Stimulated activated CD4-positive, alpha-beta T cell treated with anti-CD3 and anti-CD28 coated beads, Interleukin-1b, Interleukin-23, amount 100 ng/mL, for 1 hour (primary cell): ENCODE results near the gene WDR36.

Experiments used
- DNase-seq, 2 donors: peaks; one replicate each; pipeline ENCODE4 v3.0.0-alpha.2; 2020; ENCODE audit warnings: low read depth in 2 of 2

Gene WDR36

DNA sequence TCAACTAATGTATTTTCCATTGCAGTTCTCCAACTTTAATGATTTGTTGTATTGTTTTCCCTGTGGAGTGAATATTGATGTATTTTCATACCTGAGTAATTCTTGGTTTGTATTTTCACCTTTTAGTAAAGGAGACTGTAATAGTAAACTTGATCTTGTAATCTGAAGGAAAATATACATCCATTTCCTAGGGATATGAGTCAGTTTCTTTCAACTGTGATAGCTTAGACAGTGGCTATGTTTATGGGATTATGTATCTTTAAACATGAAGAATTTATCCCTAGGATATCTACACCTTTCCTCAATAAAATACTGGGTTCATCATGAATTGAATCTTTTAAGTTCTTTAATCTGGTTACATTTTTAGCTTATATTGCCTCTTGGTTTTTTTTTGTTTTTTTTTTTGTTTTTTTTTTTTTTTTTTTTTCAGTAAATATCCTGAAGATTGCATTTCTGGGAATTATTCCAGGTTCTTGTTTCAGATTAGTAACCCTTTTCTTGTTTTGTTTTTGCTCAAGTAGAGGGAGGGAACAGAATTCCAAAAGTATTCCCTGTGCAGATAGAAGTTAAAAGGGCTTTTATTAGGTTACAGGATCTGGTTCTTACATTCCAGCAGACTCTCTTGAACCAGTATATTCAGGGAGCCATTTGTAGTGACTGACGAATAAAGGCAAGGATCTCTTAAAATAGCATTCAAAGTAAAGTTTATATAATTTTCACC, 7.1 kb downstream of the WDR36 start:
- no peak for DNase-seq

- no peak for DNase-seq
These were observed 14.3 kb downstream of the WDR36 start for GRCh38 chr5:111106320-111106948.

- DNase-seq = no peak
These were observed 15.2 kb downstream of the WDR36 start for GRCh38 chr5:111107371-111107770.

GRCh38 chr5:111111956-111112355, 19.8 kb downstream of the WDR36 start:
- no peak for DNase-seq

DNA sequence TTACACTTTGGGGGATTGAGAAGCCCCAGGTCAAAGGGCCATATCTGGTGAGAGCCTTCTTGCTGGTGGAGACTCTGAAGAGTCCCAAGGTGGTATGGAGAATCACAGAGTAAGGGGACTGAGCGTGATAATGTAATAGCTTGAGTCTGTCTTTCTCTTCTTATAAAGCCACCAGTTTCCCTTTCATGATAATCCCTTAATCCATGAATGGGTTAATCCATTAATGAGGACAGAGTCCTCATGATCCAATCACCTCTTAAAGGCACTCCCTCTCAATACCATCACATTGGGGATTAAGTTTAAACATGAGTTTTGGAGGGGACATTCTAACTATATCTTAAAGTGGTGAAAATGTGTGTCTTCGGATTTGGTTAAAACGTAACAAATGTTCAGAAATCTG, 21.5 kb downstream of the WDR36 start:
- DNase-seq = no peak

- no peak for DNase-seq
These were observed 23.1 kb downstream of the WDR36 start for GRCh38 chr5:111115229-111115628.

DNA sequence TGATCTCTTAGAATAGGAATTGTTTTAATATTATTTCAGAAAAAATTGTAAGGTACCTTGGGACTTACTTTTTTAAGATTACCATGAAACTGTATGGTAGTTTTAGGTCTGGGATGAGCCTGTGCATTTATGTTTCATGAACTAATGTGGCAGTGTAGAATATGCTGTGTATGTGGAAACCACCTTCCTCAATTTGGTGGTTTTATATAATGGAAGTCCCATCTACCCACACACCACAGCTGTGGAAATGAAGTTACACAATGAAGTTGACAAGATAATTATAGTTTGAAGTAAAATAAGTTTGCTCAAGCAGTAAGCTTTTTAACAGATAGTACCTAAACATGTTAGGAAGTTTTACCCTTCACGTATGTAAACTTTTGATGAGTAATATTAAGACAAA, 24.4 kb downstream of the WDR36 start:
- DNase-seq = no peak

DNA sequence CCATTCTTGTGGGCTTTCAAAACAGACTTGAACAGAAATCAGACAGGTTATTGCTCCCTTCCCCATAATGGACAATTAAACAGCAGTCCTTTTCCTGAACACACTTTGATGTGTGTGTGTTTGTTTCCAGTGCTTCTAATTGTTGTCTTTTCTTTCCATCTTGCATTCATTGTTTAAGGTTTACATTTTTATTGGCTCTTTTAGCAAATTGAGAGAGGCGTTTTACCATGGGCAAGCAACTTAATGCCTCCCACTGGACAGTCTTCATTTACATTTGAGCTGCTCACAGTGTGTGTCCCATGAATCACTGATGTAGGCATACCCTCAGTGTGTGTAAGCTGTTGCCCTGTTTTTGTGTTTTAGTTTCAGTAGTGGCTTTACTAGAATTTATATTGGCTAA, 25.0 kb downstream of the WDR36 start:
- no peak for DNase-seq

DNA sequence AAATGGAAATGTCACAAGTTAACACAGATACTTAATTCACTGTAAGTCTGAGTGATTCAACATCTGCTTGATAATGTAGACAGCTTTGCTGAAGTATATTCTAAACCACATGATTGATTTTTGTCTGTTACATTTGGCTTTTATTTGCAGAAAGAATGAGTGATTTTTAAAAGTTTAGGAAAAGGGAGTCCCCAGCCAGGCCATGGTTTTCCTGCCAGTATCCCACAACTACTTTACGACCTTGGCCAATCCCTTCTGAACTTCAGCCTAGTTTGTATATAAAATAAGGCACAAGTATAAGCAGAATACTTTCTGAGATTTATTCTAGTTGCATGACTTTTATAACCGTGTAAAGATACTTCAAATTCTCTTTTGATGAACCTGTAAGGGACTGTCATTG, 27.1 kb downstream of the WDR36 start:
- no peak for DNase-seq

DNA sequence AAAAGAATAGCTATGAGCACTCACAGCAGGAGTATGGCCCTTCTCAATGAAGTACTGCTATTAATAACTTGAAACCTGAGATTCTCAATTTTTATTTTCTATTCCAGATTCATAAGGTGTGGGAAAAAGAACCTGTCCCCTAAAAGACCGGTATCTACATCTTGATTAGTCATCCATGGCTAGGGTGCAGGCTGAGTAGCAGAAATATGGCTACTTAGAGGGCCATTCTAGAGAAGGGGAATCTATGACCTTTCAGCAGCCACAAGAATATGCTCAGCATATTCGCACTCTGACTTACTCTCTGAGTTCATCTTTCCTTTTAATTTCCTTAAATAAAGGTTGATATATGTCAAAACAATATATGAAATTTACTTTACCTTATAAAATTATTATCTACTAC, 27.7 kb downstream of the WDR36 start:
- DNase-seq = no peak

GRCh38 chr5:111120911-111121310, 28.8 kb downstream of the WDR36 start:
- DNase-seq = no peak

DNA sequence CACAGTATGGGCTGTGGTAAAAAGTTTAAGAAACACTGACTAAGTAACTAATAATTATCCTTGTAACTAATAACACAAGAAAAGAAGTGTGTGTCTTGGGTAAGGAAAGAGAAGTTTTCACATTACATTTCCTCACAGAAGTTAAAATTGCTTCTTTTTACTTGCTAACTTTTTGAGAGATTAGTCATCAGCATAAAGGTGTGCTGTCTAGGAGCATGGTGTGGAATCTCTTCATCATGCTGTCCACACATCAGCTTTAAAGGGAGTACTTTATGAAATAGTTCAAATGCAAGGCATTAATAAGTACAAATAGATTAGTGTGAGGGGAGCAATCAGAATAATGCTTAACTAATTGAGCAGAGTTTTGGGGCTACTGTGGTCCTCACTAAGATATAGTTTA, 29.8 kb downstream of the WDR36 start:
- DNase-seq = no peak

GRCh38 chr5:111122398-111122797, 30.2 kb downstream of the WDR36 start:
- no peak for DNase-seq

- DNase-seq = no peak
These were observed 32.6 kb downstream of the WDR36 start for GRCh38 chr5:111124793-111125192.

GRCh38 chr5:111126896-111127295, 34.7 kb downstream of the WDR36 start:
- DNase-seq = no peak

DNA sequence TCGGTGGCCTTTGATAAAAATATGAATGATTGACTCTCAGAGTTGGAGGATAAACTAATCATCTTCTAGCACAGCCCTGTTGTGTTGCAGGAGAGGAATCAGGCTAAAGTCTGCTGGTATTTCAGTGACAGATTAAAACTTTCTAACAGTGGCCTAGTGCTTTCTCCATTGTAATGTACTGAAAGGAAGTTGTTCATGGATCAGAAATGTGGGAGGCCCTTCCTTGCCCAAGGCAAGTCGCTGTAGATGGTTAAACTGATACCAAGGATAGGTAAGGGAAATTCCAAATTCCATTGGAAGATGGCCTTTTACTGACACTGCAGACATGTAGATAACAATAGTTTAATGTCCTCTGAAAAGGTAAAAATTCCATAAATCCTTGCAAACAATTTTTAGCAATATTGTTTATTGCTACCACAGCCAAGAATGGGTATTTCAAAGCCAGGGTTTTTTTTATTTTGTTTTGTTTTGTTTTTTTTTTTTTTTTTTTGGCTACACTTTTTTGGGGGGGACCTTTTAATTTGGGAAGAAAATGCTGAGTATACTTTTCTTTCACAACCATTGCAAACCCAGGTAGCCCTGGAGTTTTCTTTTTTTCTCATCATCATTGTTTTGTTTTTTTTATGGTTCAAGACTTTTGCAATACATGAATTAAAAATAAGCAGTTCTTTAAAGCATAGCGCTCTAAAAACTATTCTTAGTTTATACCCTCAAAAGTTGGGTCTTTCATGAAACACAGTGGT, 35.5 kb downstream of the WDR36 start:
- no peak for DNase-seq

DNA sequence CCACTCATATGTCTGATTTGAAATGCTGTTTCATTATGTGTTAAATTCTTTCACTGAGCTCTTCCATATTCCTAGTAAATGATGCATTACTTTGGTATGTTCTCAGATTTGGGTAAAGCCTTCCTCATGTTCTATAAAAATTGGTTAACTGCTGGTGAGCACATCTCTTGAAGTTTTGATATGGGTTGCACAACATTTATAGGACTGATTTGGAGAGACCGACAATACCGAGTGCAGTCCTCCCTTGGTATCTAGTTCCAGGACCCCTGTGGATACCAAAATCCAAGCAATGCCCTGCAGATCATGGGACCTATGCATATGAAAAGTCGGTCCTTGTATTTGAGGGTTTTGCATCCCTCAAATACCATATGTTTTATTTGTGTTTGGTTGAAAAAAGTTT, 37.8 kb downstream of the WDR36 start:
- no peak for DNase-seq

- DNase-seq = no peak
These were observed 39.2 kb downstream of the WDR36 start for GRCh38 chr5:111131356-111131755.

GRCh38 chr5:111132076-111132475, 39.9 kb downstream of the WDR36 start:
- no peak for DNase-seq

GRCh38 chr5:111132731-111133435, 40.7 kb downstream of the WDR36 start:
- DNase-seq = no peak

- DNase-seq = no peak
These were observed 41.2 kb downstream of the WDR36 start for GRCh38 chr5:111133436-111133751.

- no peak for DNase-seq
These were observed 41.9 kb downstream of the WDR36 start for GRCh38 chr5:111134087-111134486.

- DNase-seq = no peak
These were observed 42.7 kb downstream of the WDR36 start for GRCh38 chr5:111134864-111135263.
